Measurements from ENCODE around the gene SNAI3.

DNA sequence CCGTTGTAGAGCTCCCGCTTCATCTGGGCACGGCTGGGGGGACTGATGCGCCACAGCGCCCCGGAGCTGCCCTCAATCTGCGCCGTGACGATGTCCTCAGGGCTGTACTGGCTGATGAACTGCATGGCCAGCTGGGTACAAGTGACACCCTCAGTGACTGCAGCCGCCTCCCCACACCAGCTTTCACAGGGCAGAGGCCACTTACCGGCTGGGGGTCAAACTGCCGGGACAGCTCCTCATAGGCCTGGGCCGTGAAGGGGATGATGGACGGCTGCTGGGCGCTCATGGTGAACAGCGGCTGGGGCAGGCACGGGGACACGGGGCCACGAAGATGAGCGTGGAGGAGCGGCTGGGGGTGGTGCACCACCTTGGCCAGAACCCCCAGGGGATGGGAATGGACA is 30.3 kb upstream of the SNAI3 start:
- TF ChIP-seq, protein P1, sequence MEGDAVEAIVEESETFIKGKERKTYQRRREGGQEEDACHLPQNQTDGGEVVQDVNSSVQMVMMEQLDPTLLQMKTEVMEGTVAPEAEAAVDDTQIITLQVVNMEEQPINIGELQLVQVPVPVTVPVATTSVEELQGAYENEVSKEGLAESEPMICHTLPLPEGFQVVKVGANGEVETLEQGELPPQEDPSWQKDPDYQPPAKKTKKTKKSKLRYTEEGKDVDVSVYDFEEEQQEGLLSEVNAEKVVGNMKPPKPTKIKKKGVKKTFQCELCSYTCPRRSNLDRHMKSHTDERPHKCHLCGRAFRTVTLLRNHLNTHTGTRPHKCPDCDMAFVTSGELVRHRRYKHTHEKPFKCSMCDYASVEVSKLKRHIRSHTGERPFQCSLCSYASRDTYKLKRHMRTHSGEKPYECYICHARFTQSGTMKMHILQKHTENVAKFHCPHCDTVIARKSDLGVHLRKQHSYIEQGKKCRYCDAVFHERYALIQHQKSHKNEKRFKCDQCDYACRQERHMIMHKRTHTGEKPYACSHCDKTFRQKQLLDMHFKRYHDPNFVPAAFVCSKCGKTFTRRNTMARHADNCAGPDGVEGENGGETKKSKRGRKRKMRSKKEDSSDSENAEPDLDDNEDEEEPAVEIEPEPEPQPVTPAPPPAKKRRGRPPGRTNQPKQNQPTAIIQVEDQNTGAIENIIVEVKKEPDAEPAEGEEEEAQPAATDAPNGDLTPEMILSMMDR (IDR thresholded peaks at IDR 0.05): no peak
- TF ChIP-seq POLR2A (IDR thresholded peaks at IDR 0.05): no peak

All from Peyer's patch (tissue), 4 donors.